Non-pigmented ciliary epithelial cell (primary cell): Measurements from ENCODE around the gene LARGE1.

Source experiments
- DNase-seq: peaks from one replicate; pipeline ENCODE4 v3.0.0-alpha.2; 2010; ENCODE audit warnings: low read depth

LARGE1 gene

DNA sequence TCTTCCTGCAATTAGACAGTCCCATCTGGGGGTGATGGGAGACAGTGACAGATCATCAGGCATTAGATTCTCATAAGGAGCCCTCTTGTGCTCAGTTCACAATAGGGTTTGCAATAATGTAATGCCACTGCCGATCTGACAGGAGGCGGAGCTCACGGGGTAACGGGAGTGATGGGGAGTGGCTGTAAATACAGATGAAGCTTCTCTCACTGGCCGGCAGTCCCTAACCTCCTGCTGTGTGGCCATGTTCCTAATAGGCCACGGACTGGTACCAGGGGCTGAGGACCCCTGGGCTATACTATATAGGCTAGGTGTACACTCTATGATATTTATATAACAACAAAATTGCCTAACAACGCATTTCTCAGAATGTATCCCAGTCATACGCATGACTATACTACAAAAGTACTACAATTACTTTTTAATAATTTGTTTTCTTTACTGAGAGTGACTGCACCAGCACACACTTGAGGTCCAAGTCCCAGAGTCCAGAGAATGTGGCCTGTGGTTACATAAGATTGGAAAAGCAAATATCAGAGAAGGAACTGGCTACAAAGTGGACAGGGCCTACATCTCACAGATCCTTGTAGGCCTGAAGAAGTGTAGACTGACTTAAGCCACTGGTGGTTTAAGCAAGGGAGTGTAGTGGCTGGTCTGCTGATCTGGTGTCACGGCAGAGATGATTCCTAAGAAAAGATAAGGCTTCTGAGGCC, 200.0 kb downstream of the LARGE1 start:
- no peak for DNase-seq

GRCh38 chr22:33717694-33718396, 202.4 kb downstream of the LARGE1 start:
- DNase-seq: no peak

DNA sequence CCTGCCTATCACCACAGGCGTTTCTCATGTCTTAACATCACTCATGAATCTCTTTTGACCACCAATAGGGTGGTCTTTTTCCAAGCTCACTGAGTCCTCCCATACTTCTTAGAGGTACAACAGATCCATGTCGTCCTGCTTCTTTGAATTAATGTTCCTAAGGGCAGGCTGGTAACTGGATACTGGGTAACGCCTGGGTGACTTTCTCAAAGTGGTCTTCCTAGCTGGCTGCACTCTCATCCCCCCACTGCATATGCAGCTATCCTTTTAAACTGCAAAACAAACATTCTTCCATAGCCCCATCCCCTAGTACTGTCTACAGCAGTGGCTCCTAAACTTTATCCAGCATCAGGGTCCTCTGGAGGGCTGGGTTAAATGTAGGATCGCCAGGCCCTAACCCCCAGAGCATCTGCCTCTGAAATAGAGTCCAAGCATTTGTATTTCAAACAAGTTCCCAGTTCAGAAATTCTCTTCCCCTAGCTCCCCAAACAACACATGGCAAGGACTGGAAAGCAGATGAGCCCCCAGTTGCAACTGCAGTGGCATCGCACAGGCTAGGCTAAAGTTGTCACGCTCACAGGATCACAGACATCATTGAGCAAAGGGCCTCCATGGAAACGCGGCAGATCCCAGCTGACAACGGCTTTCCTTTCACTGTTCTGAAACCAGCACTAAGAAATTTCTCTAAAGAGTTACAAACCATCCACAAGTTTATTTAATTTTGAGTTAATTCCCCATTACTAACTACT, 204.9 kb downstream of the LARGE1 start:
- DNase-seq: no peak

GRCh38 chr22:33710326-33710725, 209.9 kb downstream of the LARGE1 start:
- no peak for DNase-seq

DNA sequence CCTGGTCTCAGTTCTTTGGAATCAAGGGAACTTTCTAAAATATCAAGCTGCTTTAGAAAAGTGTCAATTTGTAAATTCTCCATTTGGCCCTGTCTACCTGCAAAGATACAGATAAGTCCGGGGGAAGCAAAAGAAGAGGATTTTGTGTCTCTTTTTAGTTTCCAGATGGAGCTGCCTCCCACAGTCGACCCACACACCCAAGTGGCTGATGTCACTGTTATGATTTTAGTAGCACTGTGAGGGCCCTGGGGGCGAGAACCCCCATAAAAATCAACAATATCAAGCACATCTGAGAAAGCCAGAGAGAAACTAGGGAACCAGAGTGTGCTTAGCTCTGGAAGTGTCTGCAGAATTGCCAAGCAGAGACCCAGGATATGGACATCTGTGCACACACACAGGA, 212.7 kb downstream of the LARGE1 start:
- no peak for DNase-seq

GRCh38 chr22:33706100-33706499, 214.2 kb downstream of the LARGE1 start:
- DNase-seq: no peak

- no peak for DNase-seq
Observed at GRCh38 chr22:33699176-33699575, 221.1 kb downstream of the LARGE1 start.

DNA sequence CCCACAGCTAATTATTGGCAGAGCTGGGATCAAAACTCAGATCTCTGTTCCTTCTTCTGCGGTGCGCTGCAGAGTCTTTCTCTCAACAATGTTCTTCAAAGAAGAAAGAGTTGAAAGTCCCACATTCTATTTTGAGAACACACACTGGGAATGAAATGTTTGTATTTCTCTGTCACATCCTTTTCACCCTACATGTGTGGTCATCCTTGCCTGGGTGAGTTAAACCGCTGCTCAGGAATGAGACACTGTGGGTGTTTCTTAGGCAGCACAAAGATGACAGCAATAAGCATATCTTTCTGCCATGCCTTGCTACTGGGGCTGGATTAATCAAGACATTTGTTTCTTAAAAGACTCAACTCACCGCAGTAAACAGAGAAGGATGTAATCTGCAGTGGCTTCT, 222.6 kb downstream of the LARGE1 start:
- no peak for DNase-seq

GRCh38 chr22:33691057-33691630, 229.1 kb downstream of the LARGE1 start:
- no peak for DNase-seq

DNA sequence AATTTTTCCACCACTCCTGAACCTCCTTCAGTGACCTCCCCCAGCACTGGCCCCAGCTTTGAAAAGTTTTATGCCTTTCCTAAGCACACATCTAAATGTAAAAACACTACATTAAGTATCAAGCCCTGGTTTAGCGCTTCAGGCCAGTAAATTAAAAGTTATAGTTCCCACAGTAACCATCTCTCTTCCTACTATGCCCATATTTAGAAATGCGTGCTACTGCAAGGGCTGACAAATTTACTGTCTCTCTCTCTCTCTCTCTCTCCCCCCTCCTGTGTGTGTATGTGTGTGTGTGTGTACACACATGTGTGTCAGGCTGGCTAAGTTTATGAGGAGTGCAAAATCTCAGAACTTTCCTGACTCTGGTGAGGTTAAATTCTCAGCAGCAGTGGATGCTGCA, 231.4 kb downstream of the LARGE1 start:
- DNase-seq: no peak

DNA sequence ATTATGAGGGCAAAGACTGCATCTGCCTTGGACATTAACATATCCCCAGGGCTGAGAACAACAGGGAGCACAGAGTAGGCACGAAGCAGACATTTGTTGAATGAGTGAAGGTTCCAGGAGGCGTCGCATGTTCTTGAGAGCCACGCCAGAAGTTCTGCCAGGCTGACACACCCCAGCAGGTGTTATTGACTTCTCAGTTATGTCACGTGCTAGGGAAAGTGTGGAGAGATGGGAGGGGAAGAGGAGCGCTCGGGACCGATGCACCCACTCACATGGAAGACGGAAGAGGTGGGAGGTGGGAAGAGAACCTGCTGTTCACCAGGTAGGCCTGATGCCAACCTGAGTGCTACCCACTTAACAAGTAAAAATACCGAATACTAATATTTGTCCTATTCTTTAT, 232.8 kb downstream of the LARGE1 start:
- DNase-seq: no peak

DNA sequence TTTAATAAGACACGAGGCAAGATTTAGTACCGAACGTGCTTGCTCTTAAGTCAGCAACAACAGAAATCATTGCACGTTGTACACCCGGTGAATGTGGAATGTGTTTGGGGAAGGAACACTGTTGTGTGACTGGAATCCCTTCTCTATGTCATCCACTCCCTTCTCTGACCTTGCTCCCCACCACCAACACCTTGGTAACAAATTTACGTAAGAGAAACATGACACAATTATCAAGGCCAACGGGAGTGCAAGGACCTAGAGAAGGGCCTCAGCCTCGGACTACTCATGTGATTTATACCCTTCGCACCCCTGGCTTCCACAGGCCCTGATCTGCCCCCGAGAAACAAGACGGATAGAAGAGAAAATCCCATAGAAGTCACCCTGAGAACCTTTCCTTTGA, 236.2 kb downstream of the LARGE1 start:
- no peak for DNase-seq

- DNase-seq: no peak
Observed at GRCh38 chr22:33682927-33683326, 237.3 kb downstream of the LARGE1 start.

DNA sequence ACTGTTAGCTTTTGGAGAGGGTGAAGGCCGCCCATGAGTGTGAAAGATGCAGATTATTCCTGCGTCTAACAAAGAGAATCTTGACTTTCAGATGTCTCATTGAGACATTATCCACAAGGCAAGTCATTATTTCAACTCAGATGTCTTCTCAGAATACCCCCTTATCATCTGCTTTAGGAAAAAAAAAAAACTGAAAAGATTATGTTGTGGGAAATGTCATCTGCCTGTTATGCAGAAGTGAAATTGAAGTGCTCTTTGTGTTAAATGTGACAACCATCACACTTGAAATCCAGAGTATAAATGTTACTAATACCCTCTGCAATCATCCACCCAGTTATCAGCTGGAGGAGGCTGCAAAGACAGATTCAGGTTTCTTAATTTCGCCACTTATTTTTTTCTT, 239.6 kb downstream of the LARGE1 start:
- DNase-seq: no peak

DNA sequence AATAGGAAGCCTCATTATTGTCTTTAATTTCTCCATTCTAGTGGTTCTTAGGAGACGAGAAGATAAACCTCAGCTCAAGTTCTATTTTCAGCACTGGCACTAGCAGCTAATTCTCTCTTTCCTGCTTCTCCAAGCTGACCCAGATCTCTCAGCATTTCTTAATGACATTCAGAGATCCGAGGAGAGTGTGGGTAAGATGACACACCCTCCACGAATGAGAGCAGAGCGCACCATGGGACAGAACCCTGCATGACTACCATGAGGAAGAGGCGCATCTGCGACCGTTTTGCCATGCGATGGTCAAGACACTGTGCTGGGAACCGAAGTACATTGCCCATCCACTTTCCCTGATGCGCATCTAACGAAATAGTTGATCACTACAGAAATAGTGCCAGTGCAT, 241.8 kb downstream of the LARGE1 start:
- no peak for DNase-seq

DNA sequence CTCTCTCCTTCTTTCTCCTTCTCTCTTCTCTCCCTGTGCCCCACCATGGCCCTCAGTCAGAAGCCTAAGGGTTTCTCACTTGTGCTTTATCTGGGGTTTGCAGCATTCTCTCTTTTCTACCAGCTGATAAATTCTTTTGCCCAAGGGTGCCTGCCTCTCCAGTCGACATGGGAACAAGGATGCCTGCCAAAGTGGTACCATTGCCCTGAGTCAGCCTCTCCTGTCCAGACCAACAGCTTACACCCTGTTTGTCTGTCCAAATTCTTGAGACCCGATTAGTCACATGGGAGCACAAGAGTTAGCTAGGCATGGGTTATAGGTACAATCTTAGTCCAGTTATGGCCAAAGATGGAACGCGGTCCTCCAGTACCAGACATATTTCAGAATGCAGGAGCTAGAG, 242.7 kb downstream of the LARGE1 start:
- no peak for DNase-seq

GRCh38 chr22:33674357-33674756, 245.9 kb downstream of the LARGE1 start:
- DNase-seq: no peak

DNA sequence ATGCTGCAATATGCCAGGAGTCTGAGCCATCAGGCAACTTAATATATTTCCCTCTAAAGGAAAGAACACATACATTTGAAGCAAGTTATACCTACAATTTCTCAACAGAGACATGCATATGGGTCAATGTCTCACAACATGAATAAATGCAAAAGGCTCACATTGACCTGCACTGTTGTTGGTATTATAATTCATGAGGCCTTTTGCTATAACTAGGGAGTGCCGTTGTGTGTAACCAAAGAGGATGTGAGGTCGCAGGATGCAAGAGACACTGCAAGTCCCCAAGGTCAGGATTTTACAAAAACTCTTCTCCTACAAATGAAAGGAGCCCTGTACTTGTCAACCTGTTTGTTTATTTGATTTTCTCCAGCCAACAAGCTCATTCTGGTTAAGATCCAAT, 250.5 kb downstream of the LARGE1 start:
- DNase-seq: no peak

GRCh38 chr22:33666961-33667619, 253.2 kb downstream of the LARGE1 start:
- DNase-seq: no peak

- DNase-seq: no peak
Observed at GRCh38 chr22:33666279-33666960, 253.9 kb downstream of the LARGE1 start.

DNA sequence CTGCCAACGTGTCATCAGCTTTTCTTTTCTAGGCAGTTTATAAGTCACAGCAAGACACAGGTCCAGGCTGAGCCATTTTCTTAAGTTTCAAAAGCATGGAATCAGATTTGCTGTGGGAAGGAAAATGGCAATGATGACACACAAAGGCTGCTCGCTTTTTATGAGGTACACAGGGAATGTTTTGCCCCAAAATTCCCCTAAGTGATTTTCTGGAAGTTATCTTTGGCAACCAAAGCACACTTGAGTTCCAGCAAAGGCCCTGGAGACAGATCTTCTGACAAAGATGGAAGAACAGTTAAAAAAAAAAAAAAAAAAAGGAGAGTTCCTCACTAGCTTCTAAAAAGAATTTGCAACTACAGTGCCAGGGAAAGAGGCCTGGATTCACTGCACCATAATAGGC, 260.8 kb downstream of the LARGE1 start:
- no peak for DNase-seq

DNA sequence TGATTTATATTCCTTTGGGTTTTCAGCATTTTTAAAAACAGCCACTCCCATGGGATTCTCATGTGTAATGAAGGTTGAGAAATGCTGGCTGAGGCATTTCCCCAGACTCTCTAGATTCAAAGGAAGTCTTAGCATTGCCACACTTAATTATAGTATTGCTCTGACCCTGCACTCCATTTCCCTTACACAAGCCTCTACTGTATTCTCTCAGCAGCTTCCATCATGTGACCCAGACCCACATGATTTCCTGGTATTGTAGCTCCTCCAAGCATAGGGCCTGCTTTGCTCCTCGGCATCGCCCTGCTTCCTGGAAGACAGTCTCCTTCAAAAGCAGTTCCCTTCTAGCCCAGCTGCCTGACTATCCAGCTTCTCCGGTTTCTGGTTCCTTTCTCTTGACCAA, 261.5 kb downstream of the LARGE1 start:
- no peak for DNase-seq
